Thyroid gland (tissue), 4 donors: ENCODE results near the gene C8G.

Experiments
- POLR2A ChIP-seq, 2 donors: fragments of 450-650 bp; IDR thresholded peaks; one replicate each; pipeline ENCODE4 v1.6.1; 2017; ENCODE audit warnings: antibody characterized with exemption in 2 of 2, mild to moderate bottlenecking in 2 of 2, moderate library complexity in 1 of 2
- TF ChIP-seq, protein P1 (sequence below), 6 experiments: fragments of 200-600 bp in 3 of 6; fragments of 450-650 bp in 3 of 6; sonication (generic) in 3 of 6; IDR thresholded peaks; one replicate each; pipeline ENCODE4 v1.5.1; 2016 to 2019; ENCODE audit warnings: antibody characterized with exemption in 6 of 6, mild to moderate bottlenecking in 2 of 6, inconsistent platforms in 1 of 6, moderate library complexity in 1 of 6

DNA sequence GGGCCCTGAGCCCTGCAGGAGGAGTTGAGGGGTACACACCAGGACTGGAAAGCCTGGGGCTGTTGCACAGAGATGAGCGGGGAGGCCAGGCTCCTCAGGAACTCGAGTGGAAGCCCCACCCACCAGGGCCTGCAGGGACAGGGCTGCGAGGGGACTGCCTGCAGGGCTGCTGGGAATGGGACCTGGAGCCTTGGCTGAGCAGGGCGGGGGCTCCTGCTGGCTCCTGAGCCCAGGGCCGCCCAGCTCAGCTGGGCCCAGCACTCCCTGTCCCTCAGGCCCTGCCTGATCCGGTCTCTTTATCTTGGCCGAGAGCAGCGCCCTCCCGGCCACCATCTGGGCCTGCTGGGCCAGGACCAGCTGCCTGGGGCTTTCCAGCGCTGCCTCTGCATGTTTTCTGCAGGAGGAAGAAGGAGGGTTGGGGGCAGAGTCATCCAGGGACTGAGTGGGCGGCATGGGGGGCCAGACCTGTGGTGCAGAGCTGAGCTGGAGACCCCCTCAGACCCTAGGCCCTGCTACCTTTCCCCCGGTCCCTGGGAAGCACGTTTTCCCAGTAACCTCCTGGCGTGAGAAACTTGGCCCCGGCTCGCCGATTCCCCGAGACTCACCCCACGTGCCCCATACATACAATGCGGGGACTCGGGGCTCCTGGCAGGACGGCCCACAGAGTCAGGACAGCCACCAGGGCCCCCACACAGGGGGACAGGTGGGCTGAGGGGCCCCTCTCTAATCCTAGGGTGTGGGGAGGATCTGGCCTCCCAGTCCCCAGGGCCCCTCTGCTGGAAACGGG lies 16.4 kb downstream of the C8G start:
- TF ChIP-seq, protein P1, sequence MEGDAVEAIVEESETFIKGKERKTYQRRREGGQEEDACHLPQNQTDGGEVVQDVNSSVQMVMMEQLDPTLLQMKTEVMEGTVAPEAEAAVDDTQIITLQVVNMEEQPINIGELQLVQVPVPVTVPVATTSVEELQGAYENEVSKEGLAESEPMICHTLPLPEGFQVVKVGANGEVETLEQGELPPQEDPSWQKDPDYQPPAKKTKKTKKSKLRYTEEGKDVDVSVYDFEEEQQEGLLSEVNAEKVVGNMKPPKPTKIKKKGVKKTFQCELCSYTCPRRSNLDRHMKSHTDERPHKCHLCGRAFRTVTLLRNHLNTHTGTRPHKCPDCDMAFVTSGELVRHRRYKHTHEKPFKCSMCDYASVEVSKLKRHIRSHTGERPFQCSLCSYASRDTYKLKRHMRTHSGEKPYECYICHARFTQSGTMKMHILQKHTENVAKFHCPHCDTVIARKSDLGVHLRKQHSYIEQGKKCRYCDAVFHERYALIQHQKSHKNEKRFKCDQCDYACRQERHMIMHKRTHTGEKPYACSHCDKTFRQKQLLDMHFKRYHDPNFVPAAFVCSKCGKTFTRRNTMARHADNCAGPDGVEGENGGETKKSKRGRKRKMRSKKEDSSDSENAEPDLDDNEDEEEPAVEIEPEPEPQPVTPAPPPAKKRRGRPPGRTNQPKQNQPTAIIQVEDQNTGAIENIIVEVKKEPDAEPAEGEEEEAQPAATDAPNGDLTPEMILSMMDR (IDR thresholded peaks at IDR 0.05) = no peak
- no peak for TF ChIP-seq POLR2A (IDR thresholded peaks at IDR 0.05)
